T47D (cell line): ENCODE results near the gene MEF2A.
"Not testable (repeated sequence)": the region's sequence is repeated elsewhere in the genome, so short reads cannot be mapped to it uniquely, and the experiment has no call there.

Experiments used
- DNase-seq, 2 experiments: peaks; one replicate each; pipeline versions ENCODE4 v3.0.0 to v3.0.0-alpha.2; 2011 to 2012; ENCODE audit warnings: low read depth in 1 of 2, low spot score in 1 of 2
- JUND ChIP-seq: IDR thresholded peaks from 2 replicates; pipeline ENCODE4 v1.6.1; 2012; ENCODE audit warnings: low read depth
- in situ Hi-C: cut with HindIII; loops from 2 replicates; pipeline ENCODE4 v1.10.0; 2016; ENCODE audit warnings: low sequenced_read_pairs, low pct_unique_long_range_greater_than_20kb

The MEF2A gene

DNA sequence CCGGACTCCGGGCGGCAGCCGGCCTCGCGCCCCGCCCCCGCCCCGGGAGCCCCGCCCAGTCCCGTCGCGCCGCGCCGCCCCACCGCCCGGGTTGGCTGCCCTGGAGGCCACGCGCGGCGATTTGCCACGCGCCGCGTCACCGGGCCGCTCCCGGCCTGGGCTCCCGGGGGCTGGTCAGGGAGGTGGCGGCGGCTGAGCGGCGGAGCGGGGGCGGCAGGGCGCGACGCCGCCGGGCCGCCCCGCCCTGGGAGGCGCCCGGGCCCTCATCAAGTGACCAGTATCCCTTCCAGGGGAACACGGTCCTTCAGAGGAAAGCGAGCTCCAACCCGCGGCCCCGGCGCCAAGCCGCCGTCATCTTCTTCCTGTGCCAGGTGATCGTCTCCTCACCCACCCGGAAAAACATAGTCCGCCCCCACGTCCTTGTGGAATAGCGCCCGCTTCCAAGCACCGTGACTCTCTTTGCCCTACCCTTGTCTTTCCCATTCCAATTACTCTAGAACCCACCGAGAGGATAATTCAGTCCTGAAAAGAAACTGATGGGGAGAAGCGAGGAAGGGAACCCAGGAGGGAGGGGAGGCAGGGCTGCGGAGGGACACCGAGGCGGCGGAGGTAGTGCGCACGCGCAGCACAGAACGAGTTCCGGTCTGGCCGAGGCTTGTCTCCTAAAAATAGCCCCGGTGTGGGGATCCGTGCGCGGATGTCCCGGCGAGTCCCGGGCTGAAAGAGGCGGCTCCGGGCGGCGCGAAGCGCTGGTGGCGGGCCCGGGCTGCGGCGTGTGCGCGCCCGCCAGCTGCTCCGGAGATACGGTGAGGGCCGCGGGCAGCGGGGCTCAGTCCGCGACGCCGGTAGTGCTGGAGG is at the start of gene MEF2A:
Gene MEF2A, plus strand, starts transcription at position 686 of the 858 bp plus-strand sequence. CDS start 67,136 bp downstream, outside the sequence.
- DNase-seq = peak; percentile 95 to 96
- in situ Hi-C loops = no loop called here
- no peak for TF ChIP-seq JUND

DNA sequence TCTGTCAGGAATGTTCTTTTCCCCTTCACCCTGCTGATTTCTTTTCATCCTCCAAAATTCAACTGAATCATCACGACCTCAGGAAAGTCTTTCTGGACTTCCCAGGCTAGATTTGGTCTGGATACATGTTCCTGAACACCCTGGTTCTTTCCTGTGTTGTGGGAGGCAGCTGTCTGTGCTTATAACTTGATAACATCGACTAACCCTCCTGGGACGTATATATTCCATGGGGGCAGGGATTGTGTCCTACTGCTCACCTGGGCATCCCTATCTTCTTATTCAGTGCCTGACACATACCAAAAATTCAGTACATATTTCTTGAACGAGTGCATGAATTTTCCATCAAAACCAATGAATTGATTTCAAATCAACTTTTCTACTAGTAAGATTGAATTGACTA is 47.6 kb upstream of the MEF2A start:
- no peak for TF ChIP-seq JUND
- no peak for DNase-seq
- in situ Hi-C loops = no loop called here

DNA sequence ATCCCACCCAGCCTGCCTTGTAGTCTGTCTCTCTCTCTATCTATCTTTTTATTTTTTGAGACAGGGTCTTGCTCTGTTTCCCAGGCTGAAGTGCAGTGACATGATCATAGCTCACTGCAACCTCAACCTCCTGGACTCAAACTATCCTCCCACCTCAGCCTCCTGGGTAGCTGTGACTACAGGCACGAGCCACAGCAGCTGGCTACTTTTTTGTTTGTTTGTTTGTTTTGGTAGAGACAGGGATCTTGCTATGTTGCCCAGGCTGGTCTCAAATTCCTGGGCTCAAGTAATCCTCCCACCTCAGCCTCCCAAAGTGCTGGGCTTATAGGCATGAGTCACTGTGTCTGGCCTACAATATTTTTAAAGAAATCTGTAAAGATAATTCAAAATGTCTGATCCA is 46.4 kb upstream of the MEF2A start:
- in situ Hi-C loops, DNase-seq: not testable (repeated sequence)

DNA sequence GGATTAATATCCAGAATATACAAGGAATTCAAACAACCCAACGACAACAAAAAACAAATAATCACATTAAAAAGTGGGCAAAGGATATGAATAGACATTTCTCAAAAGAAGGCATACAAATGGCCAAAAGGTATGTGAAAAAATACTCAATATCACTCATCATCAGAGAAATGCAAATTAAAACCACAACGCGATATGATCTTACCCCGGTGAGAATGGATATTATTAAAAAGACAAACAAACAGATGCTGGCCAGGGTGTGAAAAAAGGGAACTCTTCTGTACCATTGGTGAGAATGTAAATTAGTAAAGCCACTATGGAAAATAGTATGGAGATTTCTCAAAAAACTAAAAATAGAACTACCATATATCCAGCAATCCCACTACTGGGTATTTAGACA is 43.5 kb upstream of the MEF2A start:
- in situ Hi-C loops = no loop called here
- DNase-seq = no peak
- no peak for TF ChIP-seq JUND

DNA sequence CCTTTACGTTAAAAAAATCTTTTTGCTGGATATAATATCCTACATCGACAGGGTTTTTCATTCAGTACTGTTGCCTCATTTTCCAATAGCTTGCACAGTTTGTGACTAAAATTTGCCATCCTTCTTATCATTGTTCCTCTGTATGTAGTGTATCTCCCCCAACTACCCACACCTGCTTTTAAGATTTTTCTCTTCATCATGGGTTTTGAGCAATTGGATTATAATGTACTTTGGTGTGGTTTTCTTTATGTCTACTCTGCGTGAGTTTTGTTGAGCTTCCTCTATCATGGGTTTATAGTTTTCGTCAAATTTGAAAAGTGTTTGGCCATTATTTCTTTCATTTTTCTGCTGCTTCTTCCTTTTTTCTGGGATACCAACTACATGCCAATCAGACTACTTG is 39.6 kb upstream of the MEF2A start:
- TF ChIP-seq JUND = no peak
- no peak for DNase-seq

DNA sequence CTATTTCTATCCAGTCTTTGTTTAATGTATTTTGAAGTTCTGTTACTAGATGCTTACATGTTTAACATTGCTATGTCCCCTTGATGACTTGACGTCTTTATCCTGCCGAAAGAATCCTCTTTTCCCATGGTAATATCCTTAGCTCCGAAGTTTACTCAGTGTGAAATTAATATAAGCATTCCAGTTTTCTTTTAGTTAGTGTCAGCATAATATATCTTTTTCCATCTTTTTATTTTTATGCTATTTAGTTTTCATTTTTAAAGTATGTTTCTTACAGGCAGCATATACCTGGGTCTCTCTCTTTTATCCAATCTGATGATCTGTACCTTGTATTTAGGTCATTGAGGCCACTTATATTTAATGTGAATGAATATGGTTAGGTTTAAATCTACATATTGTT is 39.1 kb upstream of the MEF2A start:
- in situ Hi-C loops = no loop called here
- TF ChIP-seq JUND = no peak
- DNase-seq = no peak

More for the DNA sequence above, 39.6 kb upstream of the MEF2A start:
- in situ Hi-C loops = no loop called here

DNA sequence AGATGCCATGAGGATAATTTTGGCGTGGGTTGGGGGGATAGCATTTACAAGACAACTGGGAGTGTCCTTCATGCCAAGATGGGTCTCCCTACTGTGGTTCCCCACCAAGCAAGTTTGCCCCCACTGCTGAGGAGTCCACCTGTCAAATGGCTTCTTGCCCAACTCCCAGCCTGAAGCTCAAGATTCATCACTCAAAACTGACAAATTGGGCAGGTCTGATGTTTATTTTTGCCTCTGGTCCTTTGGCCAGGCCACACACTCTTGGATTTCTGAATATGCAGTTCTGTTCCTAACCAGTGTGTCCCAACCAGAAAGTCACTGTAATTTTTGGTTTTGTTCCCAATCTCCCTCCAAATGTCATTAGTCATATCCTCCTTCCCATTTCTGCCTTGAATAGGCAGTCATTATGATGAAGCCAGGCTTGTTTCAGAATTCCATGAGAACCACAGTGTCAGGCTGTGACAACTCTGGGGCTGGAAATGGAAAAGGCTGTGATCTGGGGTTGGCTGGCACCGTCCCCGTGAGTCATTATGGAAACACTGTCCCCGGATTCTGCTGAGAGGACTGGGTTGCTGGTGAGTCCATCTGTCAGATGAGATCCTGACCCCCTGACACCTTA is 29.3 kb upstream of the MEF2A start:
- no peak for TF ChIP-seq JUND
- in situ Hi-C loops = no loop called here

DNA sequence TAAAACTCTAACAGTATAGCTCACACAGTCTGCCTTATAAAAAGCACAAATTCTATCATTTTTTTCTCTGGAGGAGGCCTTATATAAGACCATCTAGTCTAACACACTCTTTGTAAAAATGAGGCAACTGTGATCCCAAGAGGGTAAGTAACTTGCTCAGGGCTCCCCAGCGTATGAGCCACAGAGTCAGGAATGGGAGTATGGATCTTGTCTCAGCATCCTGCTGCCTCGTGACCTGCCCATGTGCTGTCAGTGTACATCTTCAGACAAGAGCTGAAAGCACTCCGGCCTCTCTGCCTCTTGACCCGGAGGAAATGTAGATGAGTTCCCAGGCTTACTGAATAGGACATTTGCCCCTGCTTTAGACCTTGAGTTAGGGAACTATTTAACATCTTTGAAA is 28.4 kb upstream of the MEF2A start:
- in situ Hi-C loops = no loop called here
- TF ChIP-seq JUND = no peak
- no peak for DNase-seq

More for the DNA sequence above, 29.3 kb upstream of the MEF2A start:
- DNase-seq = peak in 1 of 2 experiments; percentile 21

DNA sequence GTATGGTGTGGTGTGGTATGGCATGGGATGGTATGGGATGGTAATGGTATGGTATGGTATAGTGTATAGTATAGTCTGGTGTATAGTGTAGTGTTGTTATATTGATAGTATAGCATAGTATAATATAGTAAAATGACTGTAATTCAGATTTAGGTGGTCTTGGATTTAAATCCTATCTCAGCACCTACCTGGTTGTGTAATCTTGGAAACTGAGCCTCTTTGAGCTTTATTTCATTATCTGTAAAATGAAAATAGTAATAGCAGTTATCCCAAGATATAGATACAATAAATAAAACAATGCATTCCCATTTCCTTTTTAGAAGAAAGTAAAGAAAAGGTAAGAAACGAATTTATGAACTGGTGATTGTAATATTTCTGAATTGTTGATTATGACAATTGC is 27.5 kb upstream of the MEF2A start:
- TF ChIP-seq JUND = no peak
- no peak for DNase-seq
- in situ Hi-C loops = no loop called here

DNA sequence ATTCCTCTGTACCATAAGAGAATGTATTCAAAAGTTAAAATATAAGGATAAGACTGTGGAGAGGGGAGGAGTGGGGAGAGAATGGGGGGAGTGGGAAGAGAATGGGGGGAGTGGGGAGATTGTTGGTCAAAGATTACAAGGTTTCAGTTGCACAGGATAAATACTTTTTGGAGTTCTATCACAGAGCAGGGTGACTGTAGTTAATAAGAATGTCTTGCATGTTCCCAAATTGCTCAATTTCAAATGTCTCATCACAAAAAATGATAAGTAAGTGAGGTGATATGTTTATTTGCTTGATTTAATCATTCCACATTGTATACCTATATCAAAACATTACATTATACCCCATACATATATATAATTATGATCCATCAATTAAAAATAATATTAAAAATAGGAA is 23.0 kb upstream of the MEF2A start:
- in situ Hi-C loops = no loop called here
- no peak for DNase-seq
- no peak for TF ChIP-seq JUND

DNA sequence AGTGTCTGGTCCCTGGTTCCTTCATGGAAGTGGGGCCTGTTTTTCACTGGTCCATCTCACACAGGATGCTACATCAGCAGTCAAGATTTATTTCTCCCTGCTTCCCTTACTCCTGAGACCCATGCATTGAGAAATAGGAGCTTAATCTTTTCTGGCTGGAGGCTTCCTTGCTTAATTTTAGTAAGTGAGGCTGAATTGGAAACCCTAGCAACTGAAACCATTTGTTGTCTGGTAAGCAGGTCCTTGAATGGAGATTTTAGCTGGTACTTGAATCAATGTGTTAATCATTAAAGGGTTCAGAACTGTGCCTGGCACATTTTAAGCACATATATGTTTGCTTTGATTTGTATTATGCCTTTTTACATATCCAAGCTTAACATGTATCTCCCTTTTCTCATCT is 20.2 kb upstream of the MEF2A start:
- in situ Hi-C loops = no loop called here
- DNase-seq = no peak
- no peak for TF ChIP-seq JUND

DNA sequence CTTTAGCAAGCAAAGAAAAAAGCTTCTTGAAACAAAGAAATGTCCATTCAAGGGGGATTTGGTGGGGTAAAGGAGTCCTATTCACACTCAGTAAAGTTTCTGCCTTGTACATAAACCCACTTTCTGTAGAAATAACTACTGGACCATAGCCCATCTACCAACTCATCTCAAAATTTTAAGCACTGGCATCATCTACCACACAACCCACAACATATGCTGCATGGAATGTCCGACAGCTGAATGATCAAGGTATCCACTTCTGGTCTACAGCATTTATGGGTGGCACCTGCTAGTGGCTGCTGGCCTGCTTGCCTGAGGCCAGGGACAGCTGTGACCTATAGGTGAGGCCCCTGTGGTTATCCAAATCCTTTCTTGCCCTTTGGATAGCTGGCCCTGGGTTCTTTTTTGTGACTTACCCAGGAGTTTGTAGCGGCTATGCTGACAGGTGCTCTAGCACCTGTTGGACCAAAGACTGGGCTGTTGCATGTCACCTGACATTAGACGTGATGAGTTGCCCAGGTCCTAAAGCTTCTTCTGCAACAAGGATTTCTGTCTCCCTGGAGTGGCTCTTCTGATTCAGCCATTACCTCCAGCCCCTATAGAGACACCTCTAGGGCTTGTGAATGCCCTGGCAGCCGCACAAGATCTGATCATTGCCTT is 19.2 kb upstream of the MEF2A start:
- no peak for TF ChIP-seq JUND
- DNase-seq = no peak

DNA sequence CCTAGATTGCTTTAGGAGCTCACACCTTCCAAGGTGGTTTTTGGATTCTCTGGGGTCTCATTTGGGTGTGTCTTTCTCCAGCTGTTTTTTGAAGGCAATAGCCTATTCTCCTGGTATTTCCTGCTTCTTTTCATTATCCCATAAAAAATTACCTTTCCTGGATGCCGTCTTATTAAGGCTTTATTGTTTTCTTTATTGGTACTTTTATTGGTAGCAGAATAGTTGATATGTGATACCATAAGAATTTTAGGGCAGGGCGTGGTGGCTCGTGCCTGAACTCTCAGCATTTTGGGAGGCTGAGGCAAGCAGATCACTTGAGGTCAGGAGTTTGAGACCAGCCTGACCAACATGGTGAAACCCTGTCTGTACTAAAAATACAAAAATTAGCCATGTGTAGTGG is 18.3 kb upstream of the MEF2A start:
- no peak for DNase-seq
- in situ Hi-C loops = no loop called here
- no peak for TF ChIP-seq JUND

More for the DNA sequence above, 19.2 kb upstream of the MEF2A start:
- in situ Hi-C loops = no loop called here
